HG03521 (cell line): Measurements from ENCODE around the gene RNF217.
"Not testable (repeated sequence)": the region's sequence is repeated elsewhere in the genome, so short reads cannot be mapped to it uniquely, and the experiment has no call there.

ENCODE experiments used
- ATAC-seq: cut with Tn5 transposase; IDR thresholded peaks from one replicate; pipeline ENCODE4 v1.9.1; 2021; ENCODE audit warnings: mild to moderate bottlenecking, moderate library complexity; ENCODE audit not compliant: unreplicated experiment

Gene RNF217

GRCh38 chr6:125050663-125051318 lies 88.6 kb downstream of the RNF217 start:
- ATAC-seq, result no peak

GRCh38 chr6:125053809-125054208 lies 91.6 kb downstream of the RNF217 start:
- ATAC-seq, result no peak

GRCh38 chr6:125054331-125054730 lies 92.1 kb downstream of the RNF217 start:
- no peak for ATAC-seq

GRCh38 chr6:125057392-125058246 lies 95.4 kb downstream of the RNF217 start:
- no peak for ATAC-seq

- no peak for ATAC-seq
These were observed 96.3 kb downstream of the RNF217 start for GRCh38 chr6:125058546-125058945.

- no peak for ATAC-seq
These were observed 101.1 kb downstream of the RNF217 start for GRCh38 chr6:125063307-125063706.

GRCh38 chr6:125066140-125066539 lies 103.9 kb downstream of the RNF217 start:
- ATAC-seq, result no peak

GRCh38 chr6:125066964-125067363 lies 104.7 kb downstream of the RNF217 start:
- ATAC-seq, result no peak

- no peak for ATAC-seq
These were observed 105.3 kb downstream of the RNF217 start for GRCh38 chr6:125067552-125067951.

GRCh38 chr6:125073071-125073470 lies 110.8 kb downstream of the RNF217 start:
- no peak for ATAC-seq

GRCh38 chr6:125074120-125074519 lies 111.9 kb downstream of the RNF217 start:
- no peak for ATAC-seq

- not testable (repeated sequence) for ATAC-seq
These were observed 112.8 kb downstream of the RNF217 start for GRCh38 chr6:125075073-125075472.

- ATAC-seq, result no peak
These were observed 113.7 kb downstream of the RNF217 start for GRCh38 chr6:125075741-125076481.

- ATAC-seq, result no peak
These were observed 114.2 kb downstream of the RNF217 start for GRCh38 chr6:125076482-125076742.

- ATAC-seq, result no peak
These were observed 115.2 kb downstream of the RNF217 start for GRCh38 chr6:125077453-125077852.

GRCh38 chr6:125078602-125079321 lies 116.5 kb downstream of the RNF217 start:
- ATAC-seq, result no peak

GRCh38 chr6:125082908-125083683 lies 120.9 kb downstream of the RNF217 start:
- ATAC-seq, result no peak

- no peak for ATAC-seq
These were observed 121.4 kb downstream of the RNF217 start for GRCh38 chr6:125083684-125083990.

- ATAC-seq, result no peak
These were observed 124.5 kb downstream of the RNF217 start for GRCh38 chr6:125086716-125087115.

GRCh38 chr6:125088963-125089362 lies 126.7 kb downstream of the RNF217 start:
- ATAC-seq, result no peak

GRCh38 chr6:125094563-125094962 lies 132.3 kb downstream of the RNF217 start:
- no peak for ATAC-seq
